Erythroblast (primary cell): ENCODE data around the gene RNASE12.

Experiments
- GATA1 ChIP-seq: IDR thresholded peaks from 2 replicates; pipeline ENCODE4 v1.6.1; 2011; ENCODE audit warnings: low read depth, mild to moderate bottlenecking, control low read depth, low read length, moderate library complexity
- POLR2A ChIP-seq: IDR thresholded peaks from 2 replicates; pipeline ENCODE4 v1.6.1; 2011; ENCODE audit warnings: mild to moderate bottlenecking, low read length

DNA sequence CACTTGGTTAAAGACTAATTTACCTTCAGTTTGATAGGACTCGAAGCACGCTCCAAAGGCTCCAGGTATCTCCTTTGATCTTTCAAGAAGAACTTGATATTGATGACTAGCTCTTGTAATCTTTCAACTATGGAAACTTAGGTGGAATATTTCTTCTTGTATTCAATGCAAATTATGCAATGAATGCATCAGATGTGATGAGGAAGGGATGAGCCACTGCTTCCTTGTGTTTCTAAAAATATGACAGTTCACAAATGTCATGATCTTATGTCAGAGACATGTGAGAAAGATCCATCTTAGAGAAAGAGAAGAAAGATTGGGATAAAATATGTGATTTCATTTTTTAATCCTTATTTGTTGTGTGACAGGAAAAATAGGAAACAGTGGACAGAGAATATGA, 40.2 kb downstream of the RNASE12 start:
- TF ChIP-seq POLR2A, result no peak
- TF ChIP-seq GATA1, result no peak
